Omental fat pad (tissue), 4 donors: ENCODE data around the gene RGS1. TPM values are rescaled to one million over a fixed set of nuclear protein-coding genes. Genes with fewer than 3 reads are reported as not detected.

Experiments used
- ATAC-seq: fragments of 150-250 bp; one replicate; pipeline ENCODE4 v1.9.1; 2016; ENCODE audit warnings: mild to moderate bottlenecking, moderate library complexity; ENCODE audit not compliant: low FRiP score
- DNase-seq: peaks from one replicate; pipeline ENCODE4 v3.0.0-alpha.2; 2019; ENCODE audit warnings: low spot score
- total RNA-seq, 4 donors: library from RNA; depleted of rRNA; stranded (reverse); fragments of >200 nt; gene quantifications; one replicate each; pipeline ENCODE4 v1.1.0, GENCODE V29; 2016
- TF ChIP-seq, protein P1 (sequence below), 3 donors: fragments of 450-650 bp; IDR thresholded peaks; one replicate each; pipeline ENCODE4 v1.5.1; 2016 to 2017; ENCODE audit warnings: antibody characterized with exemption in 3 of 3, mild to moderate bottlenecking in 3 of 3, moderate library complexity in 2 of 3

RGS1 gene
- total RNA-seq, 4 donors from 2014 or later = 28.4 to 63.6 (median 47.1) TPM

DNA sequence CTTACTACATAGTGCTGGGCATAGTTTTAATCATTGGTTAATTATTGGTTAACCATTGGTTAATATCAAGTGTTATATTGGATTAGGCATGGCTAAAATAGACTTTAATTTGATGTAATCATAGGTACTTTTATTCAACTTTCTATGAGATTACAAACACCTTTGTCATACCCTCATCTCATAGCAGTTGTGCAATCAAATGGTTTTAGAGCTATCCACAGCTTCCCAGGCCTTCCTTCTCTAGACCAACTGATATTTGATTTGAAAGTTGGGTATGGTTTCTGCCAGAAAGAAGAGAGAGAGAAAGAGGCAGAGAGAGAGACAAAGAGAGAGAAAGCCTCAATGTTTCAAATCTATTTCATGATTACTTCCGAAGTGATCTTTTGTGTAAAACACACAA is 9.6 kb upstream of the RGS1 start:
- DNase-seq = no peak
- TF ChIP-seq, protein P1, sequence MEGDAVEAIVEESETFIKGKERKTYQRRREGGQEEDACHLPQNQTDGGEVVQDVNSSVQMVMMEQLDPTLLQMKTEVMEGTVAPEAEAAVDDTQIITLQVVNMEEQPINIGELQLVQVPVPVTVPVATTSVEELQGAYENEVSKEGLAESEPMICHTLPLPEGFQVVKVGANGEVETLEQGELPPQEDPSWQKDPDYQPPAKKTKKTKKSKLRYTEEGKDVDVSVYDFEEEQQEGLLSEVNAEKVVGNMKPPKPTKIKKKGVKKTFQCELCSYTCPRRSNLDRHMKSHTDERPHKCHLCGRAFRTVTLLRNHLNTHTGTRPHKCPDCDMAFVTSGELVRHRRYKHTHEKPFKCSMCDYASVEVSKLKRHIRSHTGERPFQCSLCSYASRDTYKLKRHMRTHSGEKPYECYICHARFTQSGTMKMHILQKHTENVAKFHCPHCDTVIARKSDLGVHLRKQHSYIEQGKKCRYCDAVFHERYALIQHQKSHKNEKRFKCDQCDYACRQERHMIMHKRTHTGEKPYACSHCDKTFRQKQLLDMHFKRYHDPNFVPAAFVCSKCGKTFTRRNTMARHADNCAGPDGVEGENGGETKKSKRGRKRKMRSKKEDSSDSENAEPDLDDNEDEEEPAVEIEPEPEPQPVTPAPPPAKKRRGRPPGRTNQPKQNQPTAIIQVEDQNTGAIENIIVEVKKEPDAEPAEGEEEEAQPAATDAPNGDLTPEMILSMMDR (IDR thresholded peaks at IDR 0.05) = no peak

DNA sequence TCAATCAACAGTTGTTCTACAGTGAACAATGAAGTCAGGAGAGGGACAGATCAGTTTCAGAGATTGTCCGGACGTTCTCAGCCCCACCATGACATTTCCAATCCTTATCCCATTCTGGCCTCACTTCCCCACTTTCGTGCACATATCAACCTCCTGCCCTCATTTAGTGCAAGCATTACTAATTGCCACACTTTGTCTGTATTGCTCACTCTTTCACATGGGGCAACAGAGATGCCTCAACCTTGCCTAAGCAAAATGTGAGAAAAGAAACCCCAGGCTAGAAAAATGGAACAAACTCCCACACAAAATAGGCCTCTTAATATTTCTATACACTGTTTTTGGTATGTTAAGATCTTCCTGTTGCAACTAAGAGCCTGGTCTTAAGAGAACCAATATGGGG is 8.9 kb upstream of the RGS1 start:
- no peak for DNase-seq
- no peak for ATAC-seq
- TF ChIP-seq, protein P1 (IDR thresholded peaks at IDR 0.05) = no peak

More for the DNA sequence above, 9.6 kb upstream of the RGS1 start:
- ATAC-seq = no peak

DNA sequence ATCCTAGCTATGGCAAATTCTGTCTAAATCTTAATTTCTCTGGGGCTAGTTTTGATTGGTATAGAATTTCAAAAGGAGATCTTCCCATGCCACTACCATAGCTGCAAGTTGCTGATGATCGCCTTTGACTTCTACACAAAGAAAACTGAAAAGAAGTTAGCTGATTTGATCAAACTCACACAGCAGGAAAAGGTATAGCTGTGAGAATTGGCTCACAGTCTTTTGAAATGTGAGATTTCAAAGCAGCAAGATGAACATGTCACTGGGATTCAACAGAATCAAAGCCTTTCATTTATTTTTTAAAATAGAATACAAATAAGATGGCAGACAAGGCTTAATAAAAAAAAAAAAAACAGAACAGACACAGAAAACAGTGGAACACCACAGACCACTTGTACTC is 7.5 kb upstream of the RGS1 start:
- DNase-seq = no peak
- TF ChIP-seq, protein P1 (IDR thresholded peaks at IDR 0.05) = no peak
- no peak for ATAC-seq

DNA sequence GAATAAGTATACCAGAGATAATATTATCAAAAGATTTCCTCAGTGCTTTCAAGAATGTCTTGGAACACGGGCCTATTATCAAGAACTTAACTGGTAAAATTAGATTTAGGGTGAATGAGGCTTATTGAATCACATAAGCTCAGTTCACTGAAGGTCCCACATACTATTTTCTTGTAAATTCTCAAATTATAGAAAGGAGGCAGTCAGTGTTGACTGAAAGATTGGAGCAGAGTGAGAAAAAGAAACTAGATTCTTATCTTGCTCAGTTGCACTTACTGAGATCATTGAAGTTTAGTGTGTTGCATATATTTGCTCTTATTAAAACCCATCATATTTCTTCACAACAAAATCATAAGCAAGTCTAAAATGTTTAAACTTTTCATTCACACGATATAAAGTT is 3.9 kb upstream of the RGS1 start:
- TF ChIP-seq, protein P1 (IDR thresholded peaks at IDR 0.05) = no peak
- ATAC-seq (no peak), DNase-seq (no peak)

DNA sequence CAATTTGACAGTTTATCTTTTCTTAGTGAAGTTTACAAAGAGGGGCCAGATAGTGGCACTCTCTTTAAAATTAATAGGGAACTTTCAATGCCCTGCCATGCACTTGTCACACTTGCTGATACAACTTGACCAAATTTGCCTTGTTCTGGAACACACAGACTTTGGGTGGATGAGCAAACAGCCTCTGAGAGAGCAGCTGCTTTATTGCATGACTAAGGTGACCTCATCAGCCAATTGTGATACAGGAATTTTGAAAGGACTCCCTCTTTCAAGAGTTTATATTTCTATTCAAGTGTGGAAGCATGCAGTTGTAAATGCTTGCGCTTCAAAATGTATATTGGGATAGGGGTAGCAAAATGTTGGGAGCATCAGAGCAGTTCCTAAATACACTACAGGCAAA is 2.1 kb upstream of the RGS1 start:
- DNase-seq (no peak), ATAC-seq (no peak)
- TF ChIP-seq, protein P1 (IDR thresholded peaks at IDR 0.05) = no peak

DNA sequence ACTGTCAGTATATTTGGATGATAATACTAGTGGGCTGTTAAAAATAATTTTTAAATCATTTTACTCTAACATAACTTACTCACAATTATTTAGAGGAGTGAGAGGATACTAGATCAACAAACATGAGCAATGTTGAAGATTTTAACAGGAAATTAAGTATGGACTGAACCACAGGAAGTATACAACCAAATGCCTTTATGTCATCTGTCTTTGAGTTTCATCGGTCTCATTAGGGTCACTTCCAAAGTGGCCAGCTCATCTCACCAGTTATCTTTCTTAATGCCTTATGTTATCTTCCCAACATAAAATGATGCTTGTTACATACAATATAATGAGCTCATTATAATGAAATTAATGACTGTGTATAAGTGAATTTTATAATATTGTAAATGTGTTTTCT is 1.5 kb upstream of the RGS1 start:
- TF ChIP-seq, protein P1 (IDR thresholded peaks at IDR 0.05) = no peak
- no peak for DNase-seq
- no peak for ATAC-seq

DNA sequence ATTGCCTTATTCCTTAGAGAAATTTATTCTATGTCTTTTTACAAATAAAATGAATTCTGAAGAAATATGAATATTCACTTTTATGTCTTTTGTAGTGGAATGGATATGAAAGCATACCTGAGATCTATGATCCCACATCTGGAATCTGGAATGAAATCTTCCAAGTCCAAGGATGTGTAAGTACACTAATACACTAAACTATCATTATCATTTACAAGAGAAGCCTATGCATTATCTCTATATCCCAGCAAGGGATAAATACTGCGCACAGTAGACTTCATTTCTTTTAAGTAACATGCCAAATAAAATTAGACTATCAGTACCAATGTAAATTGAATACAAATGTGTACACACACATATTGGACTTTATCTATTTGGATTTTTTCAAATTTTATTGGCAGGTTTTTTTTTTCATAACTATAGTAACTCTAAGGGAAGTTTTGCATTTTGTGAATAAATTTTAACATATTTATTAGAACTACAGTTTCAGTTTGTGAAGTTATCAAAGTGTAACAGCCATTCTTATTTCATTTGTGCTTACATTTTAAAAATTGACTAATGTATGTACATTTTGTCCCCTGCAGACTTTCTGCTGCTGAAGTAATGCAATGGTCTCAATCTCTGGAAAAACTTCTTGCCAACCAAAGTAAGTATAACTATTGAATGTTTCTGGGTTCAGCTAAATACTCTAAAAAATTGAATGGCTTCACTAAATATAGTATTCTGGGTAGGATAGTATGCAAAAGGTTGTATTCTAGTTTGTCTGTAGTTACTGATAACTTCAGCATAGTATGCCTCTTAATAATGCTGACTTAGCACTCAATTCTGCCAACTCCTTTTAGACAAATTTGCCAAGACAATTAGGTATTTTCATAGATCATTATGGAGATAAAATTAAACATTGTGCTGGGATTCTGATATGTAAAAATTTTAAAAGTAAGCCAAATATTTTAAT is 894 bp downstream of the RGS1 start:
- DNase-seq = no peak
- ATAC-seq = no peak
- TF ChIP-seq, protein P1 (IDR thresholded peaks at IDR 0.05) = no peak
